Hepatocyte (in vitro differentiated cells): ENCODE results near the gene FAM167B. TPM values are rescaled to one million over a fixed set of nuclear protein-coding genes. Genes with fewer than 3 reads are reported as not detected.

ENCODE experiments used
- DNase-seq: peaks from one replicate; pipeline ENCODE4 v3.0.0-alpha.2; 2016; ENCODE audit warnings: low spot score
- H2AFZ ChIP-seq: fragments of 200-600 bp; sonication (generic); 2 replicates; pipeline ENCODE4 v1.6.0; 2016; ENCODE audit warnings: antibody characterized with exemption, mild to moderate bottlenecking
- H3K27ac ChIP-seq: fragments of 200-600 bp; sonication (generic); 2 replicates; pipeline ENCODE4 v1.5.1; 2016; ENCODE audit warnings: mild to moderate bottlenecking
- H3K27me3 ChIP-seq: fragments of 200-600 bp; sonication (generic); 2 replicates; pipeline ENCODE4 v1.6.1; 2016
- H3K36me3 ChIP-seq: fragments of 200-600 bp; sonication (generic); replicated peaks from 2 replicates; pipeline ENCODE4 v1.5.1; 2016; ENCODE audit warnings: low read depth; ENCODE audit not compliant: insufficient read depth
- H3K4me1 ChIP-seq: fragments of 200-600 bp; sonication (generic); 2 replicates; pipeline ENCODE4 v1.5.1; 2016; ENCODE audit warnings: mild to moderate bottlenecking, moderate library complexity; ENCODE audit not compliant: insufficient read depth
- H3K4me2 ChIP-seq: fragments of 200-600 bp; sonication (generic); 2 replicates; pipeline ENCODE4 v1.6.0; 2016
- H3K4me3 ChIP-seq: fragments of 200-600 bp; sonication (generic); 2 replicates; pipeline ENCODE4 v1.5.1; 2016; ENCODE audit warnings: mild to moderate bottlenecking
- H3K79me2 ChIP-seq: fragments of 200-600 bp; sonication (generic); 2 replicates; pipeline ENCODE4 v1.6.0; 2017; ENCODE audit warnings: mild to moderate bottlenecking
- H3K9me2 ChIP-seq: fragments of 200-600 bp; sonication (generic); replicated peaks from 2 replicates; pipeline ENCODE4 v1.6.0; 2017; ENCODE audit warnings: mild to moderate bottlenecking; ENCODE audit not compliant: insufficient read depth
- H3K9me3 ChIP-seq: fragments of 200-600 bp; sonication (generic); 2 replicates; pipeline ENCODE4 v1.5.1; 2016; ENCODE audit warnings: low read depth, mild to moderate bottlenecking
- H4K20me1 ChIP-seq: fragments of 200-600 bp; sonication (generic); 2 replicates; pipeline ENCODE4 v1.6.0; 2016; ENCODE audit warnings: mild to moderate bottlenecking; ENCODE audit not compliant: insufficient read depth, poor library complexity, severe bottlenecking
- EZH2 ChIP-seq: fragments of 200-600 bp; sonication (generic); IDR thresholded peaks from 2 replicates; pipeline ENCODE4 v1.6.1; 2016; ENCODE audit warnings: antibody characterized with exemption, mild to moderate bottlenecking, borderline replicate concordance
- EZH2phosphoT487 ChIP-seq: fragments of 200-600 bp; sonication (generic); IDR thresholded peaks from one replicate; pipeline ENCODE4 v1.6.1; 2018; ENCODE audit warnings: antibody characterized with exemption, mild to moderate bottlenecking, low read depth, moderate library complexity; ENCODE audit not compliant: unreplicated experiment, severe bottlenecking
- WGBS: methylation state at CpG from one replicate; pipeline ENCODE4 v1.1.6; 2016; ENCODE audit warnings: low lambda C conversion rate; ENCODE audit errors: missing lambda C conversion rate; 5-methylcytosine and 5-hydroxymethylcytosine counted together
- polyA plus RNA-seq: library from polyadenylated mRNA; unstranded; fragments of >200 nt; fragmentation: Nextera tagmentation; extraction: Ambion mirVana; gene quantifications from 2 replicates; pipeline ENCODE4 v1.2.1, GENCODE V29; 2016
- total RNA-seq: library from RNA; depleted of rRNA; stranded (reverse); fragments of >200 nt; gene quantifications from 2 replicates; pipeline ENCODE4 v1.2.3, GENCODE V29; 2014
- TF ChIP-seq, protein P1 (sequence below): fragments of 200-600 bp; sonication (generic); IDR thresholded peaks from 2 replicates; pipeline ENCODE4 v1.5.1; 2016; ENCODE audit warnings: antibody characterized with exemption, mild to moderate bottlenecking; ENCODE audit not compliant: poor library complexity

FAM167B gene
- total and polyA plus RNA-seq, 2 experiments from 2014 or later = 0.53 to 0.75 TPM

DNA sequence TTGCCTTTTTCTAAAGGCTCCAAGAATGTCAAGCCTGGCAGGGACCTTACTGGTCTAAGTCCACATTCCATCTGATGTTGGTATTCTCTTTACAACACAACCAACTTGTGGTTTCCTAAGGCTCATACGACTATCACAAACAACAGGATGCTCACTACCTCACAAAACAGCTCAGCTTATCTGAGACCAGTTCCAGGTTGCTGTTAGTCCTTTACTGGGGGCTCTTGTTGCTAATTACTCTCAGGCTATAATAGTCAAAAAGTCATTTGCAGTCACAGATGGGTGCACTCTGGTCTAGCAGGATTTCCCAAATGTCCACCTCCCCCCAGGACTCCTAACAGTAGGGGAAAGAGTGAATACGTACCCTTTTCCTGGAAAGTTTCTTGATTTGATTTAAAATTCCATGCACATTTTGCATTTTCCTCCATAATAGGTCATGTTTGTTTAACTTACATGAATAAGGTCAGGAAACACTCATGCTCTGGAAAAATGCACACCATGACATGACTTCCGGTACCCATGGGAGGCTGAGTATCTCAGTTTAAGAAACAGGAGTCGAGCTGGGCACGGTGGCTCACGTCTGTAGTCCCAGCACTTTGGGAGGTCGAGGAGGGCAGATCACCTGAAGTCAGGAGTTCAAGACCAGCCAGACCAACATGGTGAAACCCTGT, 20.0 kb downstream of the FAM167B start:
- no peak for DNase-seq
- no peaks in the 10 kb centered on the region for H3K9me3 ChIP-seq
- WGBS = 76% methylated on average over 7 of the region's 7 CpGs
- no peak for TF ChIP-seq EZH2
- no peak for TF ChIP-seq EZH2phosphoT487
- TF ChIP-seq, protein P1, sequence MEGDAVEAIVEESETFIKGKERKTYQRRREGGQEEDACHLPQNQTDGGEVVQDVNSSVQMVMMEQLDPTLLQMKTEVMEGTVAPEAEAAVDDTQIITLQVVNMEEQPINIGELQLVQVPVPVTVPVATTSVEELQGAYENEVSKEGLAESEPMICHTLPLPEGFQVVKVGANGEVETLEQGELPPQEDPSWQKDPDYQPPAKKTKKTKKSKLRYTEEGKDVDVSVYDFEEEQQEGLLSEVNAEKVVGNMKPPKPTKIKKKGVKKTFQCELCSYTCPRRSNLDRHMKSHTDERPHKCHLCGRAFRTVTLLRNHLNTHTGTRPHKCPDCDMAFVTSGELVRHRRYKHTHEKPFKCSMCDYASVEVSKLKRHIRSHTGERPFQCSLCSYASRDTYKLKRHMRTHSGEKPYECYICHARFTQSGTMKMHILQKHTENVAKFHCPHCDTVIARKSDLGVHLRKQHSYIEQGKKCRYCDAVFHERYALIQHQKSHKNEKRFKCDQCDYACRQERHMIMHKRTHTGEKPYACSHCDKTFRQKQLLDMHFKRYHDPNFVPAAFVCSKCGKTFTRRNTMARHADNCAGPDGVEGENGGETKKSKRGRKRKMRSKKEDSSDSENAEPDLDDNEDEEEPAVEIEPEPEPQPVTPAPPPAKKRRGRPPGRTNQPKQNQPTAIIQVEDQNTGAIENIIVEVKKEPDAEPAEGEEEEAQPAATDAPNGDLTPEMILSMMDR = no peak
- H3K4me1 ChIP-seq = no peaks in the 10 kb centered on the region
- no peaks in the 10 kb centered on the region for H3K27me3 ChIP-seq
- no peak overlapping the region for H3K4me2 ChIP-seq
- H3K9me2 ChIP-seq = no peaks in the 10 kb centered on the region
- H4K20me1 ChIP-seq = no peaks in the 10 kb centered on the region
- no peak overlapping the region for H3K27ac ChIP-seq
- H2AFZ ChIP-seq = no peak overlapping the region
- H3K79me2 ChIP-seq = no peaks in the 10 kb centered on the region
- H3K36me3 ChIP-seq = no peaks in the 10 kb centered on the region
- no peak overlapping the region for H3K4me3 ChIP-seq

DNA sequence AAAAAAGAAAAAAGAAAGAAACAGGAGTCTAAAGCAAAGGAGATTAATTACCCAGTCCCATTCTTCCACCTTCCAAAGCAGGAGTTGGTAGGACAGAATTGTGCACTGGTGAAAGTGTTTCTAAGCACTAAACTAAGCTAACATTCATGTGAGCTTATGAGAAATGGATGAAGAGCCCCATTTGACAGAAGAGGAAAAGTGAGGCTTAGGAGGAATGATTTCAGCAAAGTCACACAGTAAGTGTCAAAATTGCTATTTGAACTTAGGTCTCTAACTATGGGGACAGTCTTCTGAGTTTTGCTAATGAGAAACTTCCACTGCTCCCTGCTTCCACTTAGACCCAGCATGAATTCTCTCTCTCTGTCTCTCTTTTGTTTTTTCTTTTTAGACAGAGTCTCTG, 22.7 kb downstream of the FAM167B start:
- no peaks in the 10 kb centered on the region for H3K27me3 ChIP-seq
- no peaks in the 10 kb centered on the region for H3K9me3 ChIP-seq
- DNase-seq = no peak
- H3K9me2 ChIP-seq = no peaks in the 10 kb centered on the region
- TF ChIP-seq EZH2 = no peak
- no peak for TF ChIP-seq EZH2phosphoT487
- TF ChIP-seq, protein P1 = no peak
- H2AFZ ChIP-seq = no peak overlapping the region
- no peak overlapping the region for H3K4me2 ChIP-seq
- H4K20me1 ChIP-seq = no peaks in the 10 kb centered on the region
- no peak overlapping the region for H3K4me3 ChIP-seq
- no peak overlapping the region for H3K27ac ChIP-seq
- H3K4me1 ChIP-seq = peaks cover 8% of the 10 kb centered on the region
- no peaks in the 10 kb centered on the region for H3K36me3 ChIP-seq
- no peaks in the 10 kb centered on the region for H3K79me2 ChIP-seq

DNA sequence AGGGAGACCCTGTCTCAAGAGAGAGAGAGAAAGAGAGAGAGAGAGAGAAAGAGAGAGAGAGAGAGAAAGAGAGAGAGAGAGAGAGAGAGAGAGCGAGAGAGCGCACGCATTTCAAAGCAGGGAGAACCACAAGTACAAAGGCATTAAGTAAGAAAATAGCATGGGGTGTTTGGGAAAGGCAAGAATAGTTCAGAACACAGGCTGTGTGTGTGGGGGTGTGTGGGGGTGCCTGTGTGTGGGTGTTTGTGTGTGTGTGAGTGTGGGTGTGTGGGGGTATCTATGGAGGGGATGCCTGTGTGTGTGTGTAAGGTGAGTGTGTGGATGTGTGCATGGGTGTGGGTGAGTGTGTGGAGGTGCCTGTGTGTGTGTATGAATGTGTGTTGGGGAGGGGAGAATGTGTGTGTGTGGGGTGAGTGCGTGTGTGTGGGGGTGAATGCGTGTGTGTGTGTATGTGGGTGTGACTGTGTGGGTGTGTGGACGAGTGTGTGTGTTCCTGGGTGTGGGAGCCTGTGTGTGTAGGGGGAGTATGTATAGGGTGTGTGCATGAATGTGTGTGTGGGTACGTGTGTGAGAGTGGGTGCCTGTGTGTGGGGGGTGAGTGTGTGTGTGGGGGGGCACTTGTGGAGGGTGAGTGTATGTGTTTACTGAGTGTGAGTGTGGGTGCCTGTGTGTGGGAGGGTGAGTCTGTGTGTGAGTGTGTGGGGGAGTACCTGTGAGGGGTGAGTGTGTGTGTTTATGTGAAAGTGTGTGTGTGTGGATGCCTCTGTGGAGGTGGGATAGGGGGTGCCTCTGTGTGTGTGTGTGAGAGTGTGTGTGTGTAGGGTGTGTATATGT, 25.8 kb downstream of the FAM167B start:
- Histone ChIP-seq H2AFZ (no peak overlapping the region), H3K27me3 (no peaks in the 10 kb centered on the region), H3K79me2 (no peaks in the 10 kb centered on the region), H4K20me1 (no peaks in the 10 kb centered on the region), H3K9me2 (no peaks in the 10 kb centered on the region), H3K4me3 (no peak overlapping the region), H3K4me2 (peak overlapping the region; percentile 58), H3K4me1 (peaks cover 8% of the 10 kb centered on the region), H3K9me3 (no peaks in the 10 kb centered on the region), H3K36me3 (no peaks in the 10 kb centered on the region), H3K27ac (no peak overlapping the region)
- 84% methylated on average over 4 of the region's 7 CpGs for WGBS
- DNase-seq = no peak
- TF ChIP-seq, protein P1 = no peak
- no peak for TF ChIP-seq EZH2phosphoT487
- TF ChIP-seq EZH2 = no peak
